HG03135 (cell line): Measurements from ENCODE around the gene JPH4.
A peak's percentile ranks its signal among the peaks of the same experiment; 100 is the strongest.

Source experiments
- ATAC-seq: cut with Tn5 transposase; IDR thresholded peaks from one replicate; pipeline ENCODE4 v1.9.1; 2021; ENCODE audit warnings: mild to moderate bottlenecking, moderate library complexity; ENCODE audit not compliant: unreplicated experiment

The JPH4 gene

GRCh38 chr14:23564876-23565275 lies 13.7 kb downstream of the JPH4 start:
- no peak for ATAC-seq

DNA sequence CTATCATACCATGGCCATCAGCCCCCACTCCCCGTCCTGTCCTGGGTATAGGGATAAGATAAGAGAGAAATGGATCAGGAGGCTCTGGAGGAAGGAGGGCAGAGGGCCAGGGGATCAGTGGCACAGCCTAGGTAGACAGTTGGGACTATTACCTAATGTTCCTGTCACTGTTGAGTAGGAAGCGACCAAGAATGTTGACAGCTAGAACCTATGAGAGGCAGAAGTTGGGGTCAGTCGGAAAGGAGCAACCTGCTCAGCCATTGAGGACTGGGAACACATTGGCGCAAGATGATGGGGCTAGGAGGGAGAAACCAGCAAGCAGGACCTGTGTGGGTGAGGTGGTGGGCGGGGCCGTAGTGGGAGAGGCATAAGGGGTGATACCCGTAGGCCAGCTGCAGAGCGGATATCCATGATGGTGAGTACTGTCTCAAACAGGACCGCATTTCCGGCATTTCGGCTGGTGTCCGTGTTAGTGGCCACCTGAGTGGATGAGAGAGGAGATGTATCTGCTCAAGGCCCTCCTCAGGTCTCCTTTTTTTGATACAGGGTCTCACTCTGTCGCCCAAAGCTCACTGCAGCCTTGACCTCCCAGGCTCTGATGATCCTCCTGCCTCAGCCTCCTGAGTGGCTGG lies 14.3 kb downstream of the JPH4 start:
- ATAC-seq = no peak

DNA sequence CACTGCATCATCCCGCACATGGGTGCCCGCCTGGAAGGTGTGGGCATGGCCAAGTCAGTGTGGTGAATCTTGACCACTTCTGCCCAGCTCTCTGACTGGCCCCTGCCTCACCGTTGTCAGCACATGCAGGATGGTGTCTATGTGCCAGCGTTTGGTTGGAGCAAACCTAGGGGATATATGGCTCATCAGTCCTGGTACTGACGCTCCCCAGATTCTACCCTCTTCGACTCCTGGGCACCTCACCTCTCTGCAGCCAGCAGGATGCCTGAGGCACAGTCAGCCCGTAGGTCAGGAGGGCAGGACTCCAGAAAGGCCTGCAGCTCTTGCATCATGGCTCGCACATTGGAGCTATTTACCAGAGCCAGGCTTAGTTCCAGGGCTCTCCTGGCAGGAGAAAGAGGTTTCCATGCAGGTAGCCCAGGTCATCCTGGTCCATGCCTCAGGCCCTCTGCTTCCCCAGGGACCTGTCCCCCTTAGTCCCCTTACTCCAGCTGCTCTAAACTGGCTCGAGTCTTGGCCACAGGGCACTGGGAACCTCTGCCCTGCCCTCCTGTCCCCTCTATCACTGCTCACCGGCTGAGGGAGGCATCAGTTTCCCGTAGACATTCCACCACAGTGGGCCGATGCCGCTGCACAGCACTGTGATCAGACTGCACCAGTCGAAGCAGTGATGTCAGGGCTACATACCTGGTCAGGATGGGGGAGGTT lies 15.0 kb downstream of the JPH4 start:
- no peak for ATAC-seq

GRCh38 chr14:23562822-23563472 lies 15.6 kb downstream of the JPH4 start:
- ATAC-seq = no peak

- no peak for ATAC-seq
Observed at GRCh38 chr14:23561873-23562821, 16.4 kb downstream of the JPH4 start.

- no peak for ATAC-seq
Observed at GRCh38 chr14:23561259-23561658, 17.3 kb downstream of the JPH4 start.

- ATAC-seq = no peak
Observed at GRCh38 chr14:23559926-23560520, 18.6 kb downstream of the JPH4 start.

DNA sequence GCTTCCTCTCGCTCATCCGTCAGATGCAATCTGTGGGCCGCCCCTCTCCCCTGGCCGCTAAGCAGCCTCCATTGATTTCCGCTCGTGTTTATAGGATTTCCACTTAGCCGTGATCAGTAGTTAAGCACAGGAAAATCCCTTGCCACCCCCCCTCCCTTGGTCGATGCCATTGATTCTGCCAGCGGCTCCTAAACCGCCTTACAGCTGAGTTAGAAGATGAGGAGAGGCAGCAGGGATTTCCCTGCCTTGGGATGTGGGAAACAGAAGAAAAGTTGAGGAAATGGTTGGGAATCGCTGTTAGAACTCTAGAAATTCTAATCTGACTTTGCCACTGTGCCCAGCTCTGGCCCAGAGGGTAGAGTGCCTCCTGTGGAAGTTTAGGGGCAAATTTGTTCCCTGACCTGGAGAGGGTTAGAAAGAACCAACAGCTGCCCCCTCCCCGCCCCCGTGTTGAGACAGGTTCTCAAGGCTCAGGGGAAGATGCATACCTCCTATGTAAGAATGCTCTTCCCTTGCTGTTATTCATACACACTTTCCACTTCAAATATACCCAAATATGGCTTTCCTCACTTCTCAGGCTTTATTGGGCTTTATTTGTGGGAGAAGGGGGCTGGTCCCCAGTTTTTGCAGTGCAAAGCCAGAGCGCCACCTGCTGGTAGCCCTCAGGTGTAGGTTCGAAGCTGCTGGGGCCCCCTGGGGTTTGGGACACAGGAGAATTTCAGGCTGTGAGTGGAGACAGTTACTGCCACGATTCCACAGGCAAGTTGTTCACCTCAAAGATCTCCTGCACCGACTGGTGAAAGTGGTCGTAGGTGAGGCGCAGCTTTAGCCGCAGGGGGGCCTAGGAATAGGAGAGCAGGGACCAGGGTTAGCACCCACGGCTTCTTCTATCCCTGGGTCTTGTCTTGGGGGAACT lies 19.3 kb downstream of the JPH4 start:
- no peak for ATAC-seq

GRCh38 chr14:23558346-23559009 lies 20.1 kb downstream of the JPH4 start:
- ATAC-seq = no peak

GRCh38 chr14:23557946-23558345 lies 20.6 kb downstream of the JPH4 start:
- ATAC-seq = no peak

- ATAC-seq = no peak
Observed at GRCh38 chr14:23557521-23557920, 21.1 kb downstream of the JPH4 start.

DNA sequence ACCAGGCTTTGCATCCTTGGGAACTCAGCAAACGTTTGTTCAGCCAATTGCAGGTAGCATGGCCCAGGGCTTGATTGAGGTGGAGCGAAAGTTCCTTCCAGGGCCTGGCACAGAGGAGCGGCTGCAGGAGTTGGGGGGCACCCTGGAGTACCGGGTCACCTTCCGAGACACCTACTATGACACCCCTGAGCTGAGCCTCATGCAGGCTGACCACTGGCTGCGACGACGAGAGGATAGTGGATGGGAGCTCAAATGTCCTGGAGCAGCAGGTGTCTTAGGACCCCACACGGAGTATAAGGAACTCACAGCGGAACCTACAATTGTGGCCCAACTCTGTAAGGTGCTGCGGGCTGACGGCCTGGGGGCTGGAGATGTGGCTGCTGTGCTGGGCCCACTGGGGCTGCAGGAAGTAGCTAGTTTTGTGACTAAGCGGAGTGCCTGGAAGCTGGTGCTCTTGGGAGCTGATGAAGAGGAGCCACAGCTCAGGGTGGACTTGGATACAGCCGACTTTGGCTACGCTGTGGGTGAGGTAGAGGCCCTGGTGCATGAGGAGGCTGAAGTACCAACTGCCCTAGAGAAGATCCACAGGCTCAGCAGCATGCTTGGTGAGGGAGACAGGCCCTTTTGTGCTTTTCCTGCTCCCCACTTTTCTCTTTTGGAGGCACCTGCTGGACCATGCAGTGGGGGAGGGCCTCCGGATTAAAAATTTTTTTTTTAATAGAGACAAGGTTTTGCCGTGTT lies 21.7 kb downstream of the JPH4 start:
- no peak for ATAC-seq

- ATAC-seq = peak; percentile 88
Observed at GRCh38 chr14:23555882-23556699, 22.5 kb downstream of the JPH4 start, which contains the start of gene THTPA. Gene THTPA (plus strand): TSS chr14:23556271. CDS start chr14:23556758, 487 bp downstream.

- no peak for ATAC-seq
Observed at GRCh38 chr14:23555533-23555881, 23.1 kb downstream of the JPH4 start.

GRCh38 chr14:23551266-23552028 lies 27.1 kb downstream of the JPH4 start, which contains the start of gene ZFHX2:
Gene ZFHX2 (minus strand): TSS chr14:23551765. CDS start chr14:23535325, 16,440 bp downstream.
- peak; percentile 34 for ATAC-seq

GRCh38 chr14:23550812-23551265 lies 27.8 kb downstream of the JPH4 start:
- ATAC-seq = no peak
